Right renal cortex interstitium (tissue), 3 donors: ENCODE results near the gene PLK3. TPM values are rescaled to one million over a fixed set of nuclear protein-coding genes. Genes with fewer than 3 reads are reported as not detected.

ENCODE experiments used
- DNase-seq, 3 donors: peaks; one replicate each; pipeline ENCODE4 v3.0.0-alpha.2; 2013; ENCODE audit warnings: low read depth in 3 of 3, low spot score in 2 of 3
- polyA plus RNA-seq, 3 donors: library from polyadenylated mRNA; unstranded; fragments of 120-200 nt; gene quantifications; one replicate each; pipeline ENCODE4 v1.2.1, GENCODE V29; 2013; ENCODE audit not compliant: insufficient read length in 3 of 3

PLK3 gene
- polyA plus RNA-seq, 3 donors, result 5.1 to 6.1 (median 5.2) TPM

DNA sequence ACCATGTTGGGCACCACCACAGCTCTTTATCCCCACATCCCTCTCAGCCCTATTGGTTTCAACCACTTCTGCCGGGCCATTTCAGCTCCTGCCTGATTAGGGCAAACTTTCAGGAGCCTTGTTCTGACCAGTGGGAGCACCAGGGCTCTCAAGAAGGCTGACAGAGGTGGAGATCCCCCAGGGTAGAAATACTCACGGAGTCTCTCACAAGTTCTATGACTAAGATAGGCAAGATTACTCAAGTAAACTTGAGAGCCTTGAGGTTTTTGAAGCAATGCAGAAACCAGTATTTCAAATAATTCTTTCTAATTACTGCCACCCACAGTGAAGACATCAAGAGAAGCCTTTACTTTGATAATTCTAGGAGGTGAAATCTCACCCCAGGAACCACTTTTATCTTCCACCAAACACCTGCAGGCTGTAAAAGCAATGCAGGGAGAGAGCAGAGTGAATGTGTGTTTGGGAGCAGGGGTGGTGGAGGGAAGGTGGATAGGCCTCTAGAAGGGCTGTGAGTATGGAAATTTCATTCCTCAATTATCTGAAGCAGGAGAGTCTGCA, 49.5 kb downstream of the PLK3 start:
- DNase-seq, result no peak

DNA sequence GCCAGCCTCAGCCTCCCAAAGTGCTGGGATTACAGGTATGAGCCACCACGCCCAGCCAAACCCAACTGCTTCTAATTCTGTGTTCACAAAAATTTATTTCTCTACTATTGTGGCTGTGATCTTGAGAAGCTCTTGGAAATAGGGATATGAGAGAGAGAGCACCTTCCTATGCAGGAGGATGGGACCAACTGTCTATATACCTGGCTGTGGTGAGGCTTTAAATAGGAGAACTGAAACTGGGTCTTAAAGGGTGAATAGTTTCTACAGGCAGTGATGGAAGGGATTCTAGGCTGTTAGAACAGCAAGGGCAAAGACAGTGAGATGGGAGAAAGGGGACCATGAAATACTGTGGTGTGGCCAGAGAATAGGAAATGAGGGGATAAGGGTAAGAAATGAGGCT, 51.1 kb downstream of the PLK3 start:
- DNase-seq, result no peak

DNA sequence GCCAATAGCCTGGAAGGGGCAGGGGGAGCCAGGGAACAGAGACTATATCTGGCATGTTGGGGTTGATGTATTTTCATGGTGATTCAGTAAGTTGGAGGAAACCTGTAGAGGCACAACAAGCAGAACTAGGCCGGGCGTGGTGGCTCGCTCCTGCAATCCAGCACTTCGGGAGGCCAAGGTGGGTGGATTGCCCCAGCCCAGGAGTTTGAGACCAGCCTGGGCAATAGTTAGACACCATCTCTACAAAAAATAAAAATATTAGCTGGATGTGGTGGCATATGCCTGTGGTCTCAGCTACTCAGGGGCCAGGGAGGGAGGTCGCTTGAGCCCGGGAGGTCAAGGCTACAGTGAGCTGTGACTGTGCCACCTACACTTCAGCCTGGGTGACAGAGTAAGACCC, 53.0 kb downstream of the PLK3 start:
- DNase-seq, result no peak

DNA sequence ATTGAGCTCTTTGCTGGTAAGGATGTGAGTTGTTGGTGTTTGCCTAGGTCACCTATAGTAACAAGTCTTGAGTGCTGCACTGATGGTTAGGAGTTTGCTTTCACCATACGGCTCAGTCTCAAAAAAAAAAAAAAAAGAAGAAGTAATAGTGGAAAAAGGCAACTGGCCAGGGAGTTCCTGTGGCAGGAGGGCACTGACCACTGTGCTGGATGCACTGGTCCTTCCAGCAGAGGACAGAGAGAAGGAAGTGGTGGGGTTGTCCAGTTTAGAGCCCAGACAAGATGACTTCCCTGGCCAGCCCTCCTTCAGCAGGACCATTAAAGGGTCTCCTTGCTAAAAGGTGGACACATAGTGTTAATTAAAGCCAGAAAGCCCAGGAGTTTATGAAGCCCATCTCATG, 54.8 kb downstream of the PLK3 start:
- DNase-seq, result no peak

Other genes starting within 250 kb of the PLK3 start
- 10 to 100 TPM; 12.7 to 12.9 (median 12.8) TPM for gene TMEM53, start 125.9 kb upstream of the PLK3 start, polyA plus RNA-seq
- gene ARMH1, start 125.7 kb upstream of the PLK3 start, polyA plus RNA-seq, result 1 to 10 TPM; 2.9 to 8.6 (median 5.6) TPM
- gene RNU5D-1, start 69.2 kb upstream of the PLK3 start, polyA plus RNA-seq, result 1 to 10 TPM in 1 of 3 donors, not detected in 2; 2.9 TPM
- gene KIF2C, start 60.5 kb upstream of the PLK3 start, polyA plus RNA-seq, result 10 to 100 TPM; 25.8 to 29.6 (median 27.4) TPM
- gene RPS8, start 24.8 kb upstream of the PLK3 start, polyA plus RNA-seq, result 1,000 to 10,000 TPM; 2,201 to 2,252 (median 2,214) TPM
- gene BEST4, start 12.2 kb upstream of the PLK3 start, polyA plus RNA-seq, result 1 to 10 TPM in 1 of 3 donors, under 1 TPM in 2; 0.68 to 1.0 (median 0.89) TPM
- gene DYNLT4, start 7.0 kb downstream of the PLK3 start, polyA plus RNA-seq, result not detected
- 1 to 10 TPM; 6.8 to 9.1 (median 7.4) TPM for gene BTBD19, start 8.1 kb downstream of the PLK3 start, polyA plus RNA-seq
- 1 to 10 TPM; 2.9 to 3.3 (median 3.2) TPM for gene PTCH2, start 42.9 kb downstream of the PLK3 start, polyA plus RNA-seq
- gene EIF2B3, start 186.2 kb downstream of the PLK3 start, polyA plus RNA-seq, result 10 to 100 TPM; 35.8 to 41.8 (median 36.0) TPM
- 10 to 100 TPM; 31.1 to 31.9 (median 31.6) TPM for gene HECTD3, start 210.9 kb downstream of the PLK3 start, polyA plus RNA-seq
- 100 to 1,000 TPM; 107 to 112 (median 108) TPM for gene UROD, start 211.9 kb downstream of the PLK3 start, polyA plus RNA-seq